Cerebellar cortex (tissue), 1 donor: ENCODE results near the gene TP53TG5.

Experiments
- DNase-seq: peaks from one replicate; pipeline ENCODE4 v3.0.0-alpha.2; 2015; ENCODE audit warnings: low spot score

Gene TP53TG5

DNA sequence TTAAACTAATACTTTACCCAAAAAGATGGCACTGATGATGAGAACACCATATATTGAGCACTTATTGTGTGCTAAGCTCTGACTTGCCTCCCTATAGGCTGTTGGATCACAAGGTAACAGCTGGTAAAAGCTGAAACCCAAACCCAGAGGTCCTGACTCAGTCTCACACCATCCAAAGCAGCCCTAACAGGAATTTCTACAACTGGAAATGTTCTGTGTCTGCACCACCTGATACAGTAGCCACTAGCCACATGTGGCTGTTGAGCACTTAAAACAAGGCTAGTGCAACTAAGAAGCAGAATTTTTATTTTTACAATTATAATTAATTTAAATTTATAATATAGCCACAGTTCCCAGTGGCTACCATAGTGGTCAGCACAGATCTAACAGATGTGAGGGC is 54.4 kb downstream of the TP53TG5 start:
- DNase-seq, result no peak

DNA sequence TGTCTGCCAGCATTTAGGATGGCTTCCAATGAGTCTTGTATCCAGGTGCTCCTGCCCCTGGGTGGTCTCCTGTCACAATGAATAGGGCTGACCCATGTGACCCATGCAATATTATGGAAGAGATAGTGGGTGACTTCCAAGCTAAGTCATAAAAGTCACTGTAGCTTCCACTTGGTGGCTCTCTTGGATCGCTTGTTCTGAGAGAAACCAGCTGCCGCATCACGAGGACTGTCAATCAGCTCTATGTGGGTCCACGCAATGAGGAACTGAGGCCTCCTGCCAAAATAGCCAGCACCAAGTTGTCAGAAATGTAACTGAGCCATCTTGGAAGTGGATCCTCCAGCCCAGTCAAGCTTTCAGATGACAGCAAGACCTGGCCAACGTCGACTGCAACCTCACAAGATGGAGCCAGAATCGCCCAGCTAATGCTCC is 55.2 kb downstream of the TP53TG5 start:
- peak; percentile 81 for DNase-seq
